Measurements from ENCODE around the gene CNKSR1.

The CNKSR1 gene

GRCh38 chr1:26142159-26142558 is 35.1 kb upstream of the CNKSR1 start:
- no peaks in the 10 kb centered on the region for H3K9me3 ChIP-seq (ENCODE audit: insufficient read depth, low read length)
- TF ChIP-seq SUZ12 (IDR thresholded peaks at IDR 0.05; ENCODE audit: extremely low read depth, insufficient read depth, insufficient read length) (no peak), ZNF274 (IDR thresholded peaks at IDR 0.05; ENCODE audit: low read depth, low read length) (no peak), YY1 (IDR thresholded peaks at IDR 0.05; ENCODE audit: insufficient read depth, insufficient read length) (no peak)
- H3K27me3 ChIP-seq (ENCODE audit: insufficient read depth, insufficient read length) = peaks cover 32% of the 10 kb centered on the region
- no peak for DNase-seq (ENCODE audit: low read depth, low spot score)
- H3K9ac ChIP-seq (ENCODE audit: insufficient read length, low read depth) = no peak overlapping the region
- H3K4me1 ChIP-seq (ENCODE audit: insufficient read depth, insufficient read length) = peaks cover 4% of the 10 kb centered on the region
- H3K4me3 ChIP-seq (ENCODE audit: insufficient read length, low read depth) = no peak overlapping the region
- H3K36me3 ChIP-seq (ENCODE audit: insufficient read depth, insufficient read length, low read length) = no peaks in the 10 kb centered on the region

GRCh38 chr1:26145041-26145959 is 32.0 kb upstream of the CNKSR1 start:
- peaks cover 58% of the 10 kb centered on the region for H3K27me3 ChIP-seq (ENCODE audit: insufficient read depth, insufficient read length)
- H3K4me3 ChIP-seq (ENCODE audit: insufficient read length, low read depth) = no peak overlapping the region
- H3K36me3 ChIP-seq (ENCODE audit: insufficient read depth, insufficient read length, low read length) = no peaks in the 10 kb centered on the region
- no peak overlapping the region for H3K9ac ChIP-seq (ENCODE audit: insufficient read length, low read depth)
- TF ChIP-seq SUZ12 (IDR thresholded peaks at IDR 0.05; ENCODE audit: extremely low read depth, insufficient read depth, insufficient read length) = no peak
- TF ChIP-seq ZNF274 (IDR thresholded peaks at IDR 0.05; ENCODE audit: low read depth, low read length) = no peak
- TF ChIP-seq YY1 (IDR thresholded peaks at IDR 0.05; ENCODE audit: insufficient read depth, insufficient read length) = no peak
- DNase-seq (ENCODE audit: low read depth, low spot score) = peak; percentile 92
- peaks cover 4% of the 10 kb centered on the region for H3K4me1 ChIP-seq (ENCODE audit: insufficient read depth, insufficient read length)
- H3K9me3 ChIP-seq (ENCODE audit: insufficient read depth, low read length) = no peaks in the 10 kb centered on the region

GRCh38 chr1:26145960-26146294 is 31.4 kb upstream of the CNKSR1 start:
- Histone ChIP-seq H3K4me3 (ENCODE audit: insufficient read length, low read depth) (no peak overlapping the region), H3K9ac (ENCODE audit: insufficient read length, low read depth) (no peak overlapping the region), H3K36me3 (ENCODE audit: insufficient read depth, insufficient read length, low read length) (no peaks in the 10 kb centered on the region), H3K27me3 (ENCODE audit: insufficient read depth, insufficient read length) (peaks cover 62% of the 10 kb centered on the region), H3K9me3 (ENCODE audit: insufficient read depth, low read length) (no peaks in the 10 kb centered on the region), H3K4me1 (ENCODE audit: insufficient read depth, insufficient read length) (peaks cover 4% of the 10 kb centered on the region)
- TF ChIP-seq YY1 (IDR thresholded peaks at IDR 0.05; ENCODE audit: insufficient read depth, insufficient read length) = no peak
- DNase-seq (ENCODE audit: low read depth, low spot score) = no peak

- Histone ChIP-seq H3K9me3 (ENCODE audit: insufficient read depth, low read length) (no peaks in the 10 kb centered on the region), H3K4me3 (ENCODE audit: insufficient read length, low read depth) (no peak overlapping the region), H3K4me1 (ENCODE audit: insufficient read depth, insufficient read length) (peaks cover 4% of the 10 kb centered on the region), H3K36me3 (ENCODE audit: insufficient read depth, insufficient read length, low read length) (no peaks in the 10 kb centered on the region), H3K27me3 (ENCODE audit: insufficient read depth, insufficient read length) (peaks cover 83% of the 10 kb centered on the region), H3K9ac (ENCODE audit: insufficient read length, low read depth) (no peak overlapping the region)
- no peak for DNase-seq (ENCODE audit: low read depth, low spot score)
- TF ChIP-seq ZNF274 (IDR thresholded peaks at IDR 0.05; ENCODE audit: low read depth, low read length) = no peak
- no peak for TF ChIP-seq SUZ12 (IDR thresholded peaks at IDR 0.05; ENCODE audit: extremely low read depth, insufficient read depth, insufficient read length)
- no peak for TF ChIP-seq YY1 (IDR thresholded peaks at IDR 0.05; ENCODE audit: insufficient read depth, insufficient read length)
These were observed 28.4 kb upstream of the CNKSR1 start for GRCh38 chr1:26148887-26149286.

- Histone ChIP-seq H3K4me3 (ENCODE audit: insufficient read length, low read depth) (no peak overlapping the region), H3K9ac (ENCODE audit: insufficient read length, low read depth) (no peak overlapping the region), H3K4me1 (ENCODE audit: insufficient read depth, insufficient read length) (peaks cover 30% of the 10 kb centered on the region), H3K9me3 (ENCODE audit: insufficient read depth, low read length) (no peaks in the 10 kb centered on the region), H3K27me3 (ENCODE audit: insufficient read depth, insufficient read length) (peaks cover 91% of the 10 kb centered on the region), H3K36me3 (ENCODE audit: insufficient read depth, insufficient read length, low read length) (no peaks in the 10 kb centered on the region)
- TF ChIP-seq ZNF274 (IDR thresholded peaks at IDR 0.05; ENCODE audit: low read depth, low read length) (no peak), SUZ12 (IDR thresholded peaks at IDR 0.05; ENCODE audit: extremely low read depth, insufficient read depth, insufficient read length) (no peak), YY1 (IDR thresholded peaks at IDR 0.05; ENCODE audit: insufficient read depth, insufficient read length) (no peak)
- DNase-seq (ENCODE audit: low read depth, low spot score) = no peak
These were observed 23.2 kb upstream of the CNKSR1 start for GRCh38 chr1:26153966-26154532.

- DNase-seq (ENCODE audit: low read depth, low spot score) = peak; percentile 78
- TF ChIP-seq YY1 (IDR thresholded peaks at IDR 0.05; ENCODE audit: insufficient read depth, insufficient read length) = no peak
- TF ChIP-seq ZNF274 (IDR thresholded peaks at IDR 0.05; ENCODE audit: low read depth, low read length) = no peak
- no peak for TF ChIP-seq SUZ12 (IDR thresholded peaks at IDR 0.05; ENCODE audit: extremely low read depth, insufficient read depth, insufficient read length)
- Histone ChIP-seq H3K4me1 (ENCODE audit: insufficient read depth, insufficient read length) (peaks cover 37% of the 10 kb centered on the region), H3K36me3 (ENCODE audit: insufficient read depth, insufficient read length, low read length) (no peaks in the 10 kb centered on the region), H3K9ac (ENCODE audit: insufficient read length, low read depth) (no peak overlapping the region), H3K27me3 (ENCODE audit: insufficient read depth, insufficient read length) (peaks cover 92% of the 10 kb centered on the region), H3K4me3 (ENCODE audit: insufficient read length, low read depth) (no peak overlapping the region), H3K9me3 (ENCODE audit: insufficient read depth, low read length) (no peaks in the 10 kb centered on the region)
These were observed 22.5 kb upstream of the CNKSR1 start for GRCh38 chr1:26154750-26155149.

Measured in NT2/D1 (cell line).